Erythroblast (primary cell): Measurements from ENCODE around the gene CAMK1D.

Experiments used
- GATA1 ChIP-seq: IDR thresholded peaks from 2 replicates; pipeline ENCODE4 v1.6.1; 2011; ENCODE audit warnings: low read depth, mild to moderate bottlenecking, control low read depth, low read length, moderate library complexity
- POLR2A ChIP-seq: IDR thresholded peaks from 2 replicates; pipeline ENCODE4 v1.6.1; 2011; ENCODE audit warnings: mild to moderate bottlenecking, low read length

DNA sequence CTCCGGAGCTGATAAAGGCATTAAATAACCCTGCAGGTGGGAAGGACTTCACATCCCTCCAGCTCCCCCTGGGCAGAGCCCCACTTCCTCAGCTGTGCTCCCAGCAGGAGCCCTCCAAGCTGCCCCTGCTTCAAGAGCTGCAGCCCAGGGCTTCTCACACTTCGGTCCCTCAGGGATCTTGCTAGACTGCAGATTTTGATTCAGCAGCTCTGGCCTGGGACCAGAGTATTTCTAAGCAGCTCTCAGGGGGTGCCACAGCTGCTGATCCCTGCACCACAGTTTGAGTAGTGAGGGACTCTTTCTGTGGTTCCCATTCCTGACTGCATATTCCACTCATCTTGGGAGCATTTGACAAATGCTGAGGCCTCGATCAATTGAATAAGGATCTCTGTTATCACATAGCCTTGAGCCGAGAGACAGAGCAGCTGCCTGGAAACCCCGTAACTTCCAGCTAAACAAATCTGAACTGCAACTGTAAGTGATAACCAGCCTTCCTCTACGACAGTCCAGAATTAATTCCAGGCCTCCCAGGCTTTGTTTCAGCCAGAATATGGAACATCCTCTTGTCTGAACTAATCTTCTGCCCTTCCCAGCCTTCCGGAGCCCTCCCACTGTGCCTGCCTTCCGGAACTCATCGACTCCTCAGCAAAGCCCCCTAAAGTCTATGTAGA, 490.7 kb downstream of the CAMK1D start:
- no peak for TF ChIP-seq POLR2A
- no peak for TF ChIP-seq GATA1
